Activated CD4-positive, alpha-beta T cell treated with anti-CD3 and anti-CD28 coated beads, Interleukin-2, amount 10 ng/mL, durations not matched to agents 7 days and 5 days (primary cell): ENCODE data around the gene EVC2. TPM values are rescaled to one million over a fixed set of nuclear protein-coding genes. Genes with fewer than 3 reads are reported as not detected.

ENCODE experiments used
- CTCF ChIA-PET: fragments of 350-600 bp; sonication (Branson Sonifier 250); formaldehyde crosslinking; loops from one replicate; lab custom pipeline; 2021; ENCODE audit warnings: antibody characterized with exemption; lab: Charles Lee
- POLR2A ChIA-PET: fragments of 350-600 bp; sonication (Branson Sonifier 250); formaldehyde crosslinking; loops from one replicate; lab custom pipeline; 2021; ENCODE audit warnings: antibody characterized with exemption; lab: Charles Lee
- DNase-seq: peaks from one replicate; pipeline ENCODE4 v3.0.0-alpha.2; 2020
- H3K27ac Mint-ChIP-seq: one replicate; pipeline ENCODE4 v1.8.0; 2021; ENCODE audit warnings: mild to moderate bottlenecking, moderate library complexity, mixed read lengths
- H3K27me3 Mint-ChIP-seq: one replicate; pipeline ENCODE4 v1.8.0; 2021; ENCODE audit warnings: mixed read lengths
- H3K36me3 Mint-ChIP-seq: one replicate; pipeline ENCODE4 v1.8.0; 2021; ENCODE audit warnings: low read depth, mixed read lengths
- H3K4me1 Mint-ChIP-seq: one replicate; pipeline ENCODE4 v1.8.0; 2021; ENCODE audit warnings: mixed read lengths
- H3K4me3 Mint-ChIP-seq: one replicate; pipeline ENCODE4 v1.8.0; 2021; ENCODE audit warnings: mild to moderate bottlenecking, moderate library complexity, mixed read lengths
- H3K9me3 Mint-ChIP-seq: one replicate; pipeline ENCODE4 v1.8.0; 2021; ENCODE audit warnings: mixed read lengths
- total RNA-seq, 2 experiments: library from RNA; stranded (reverse); gene quantifications; one replicate each; pipeline ENCODE4 v1.2.3, GENCODE V29; 2021

Gene EVC2
- total RNA-seq, 2 experiments from 2014 or later: 0.56 to 0.72 TPM

DNA sequence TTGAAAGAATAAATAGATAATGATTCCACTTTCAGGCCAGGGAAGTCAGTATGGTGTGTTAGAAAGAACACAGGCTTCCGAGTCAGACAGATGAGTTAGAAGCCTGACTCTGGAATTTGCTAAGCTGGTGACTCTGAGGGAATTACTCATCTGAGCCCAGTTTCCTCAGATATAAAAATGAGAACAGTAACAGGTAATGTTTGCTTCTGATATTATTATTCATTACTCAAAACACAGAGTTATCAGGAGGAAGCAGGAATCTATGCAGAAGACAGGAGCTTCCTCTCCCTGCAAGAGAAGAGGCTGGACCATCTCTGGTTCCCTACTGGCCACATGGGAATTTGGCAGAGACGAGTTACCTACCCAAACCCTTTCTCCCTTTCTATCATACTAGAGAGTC, 163.1 kb downstream of the EVC2 start:
- Mint-ChIP-seq H3K27ac (no peak overlapping the region), H3K36me3 (no peaks in the 10 kb centered on the region), H3K4me1 (no peaks in the 10 kb centered on the region), H3K9me3 (peaks cover 9% of the 10 kb centered on the region), H3K27me3 (no peaks in the 10 kb centered on the region), H3K4me3 (no peak overlapping the region)
- CTCF ChIA-PET: no interaction called here
- POLR2A ChIA-PET: no interaction called here
- no peak for DNase-seq

GRCh38 chr4:5544762-5545161, 163.6 kb downstream of the EVC2 start:
- H3K9me3 Mint-ChIP-seq: peaks cover 5% of the 10 kb centered on the region
- no peaks in the 10 kb centered on the region for H3K36me3 Mint-ChIP-seq
- no peaks in the 10 kb centered on the region for H3K27me3 Mint-ChIP-seq
- DNase-seq: no peak
- no peak overlapping the region for H3K27ac Mint-ChIP-seq
- ChIA-PET POLR2A (no interaction called here), CTCF (no interaction called here)
- no peak overlapping the region for H3K4me3 Mint-ChIP-seq
- H3K4me1 Mint-ChIP-seq: no peaks in the 10 kb centered on the region

DNA sequence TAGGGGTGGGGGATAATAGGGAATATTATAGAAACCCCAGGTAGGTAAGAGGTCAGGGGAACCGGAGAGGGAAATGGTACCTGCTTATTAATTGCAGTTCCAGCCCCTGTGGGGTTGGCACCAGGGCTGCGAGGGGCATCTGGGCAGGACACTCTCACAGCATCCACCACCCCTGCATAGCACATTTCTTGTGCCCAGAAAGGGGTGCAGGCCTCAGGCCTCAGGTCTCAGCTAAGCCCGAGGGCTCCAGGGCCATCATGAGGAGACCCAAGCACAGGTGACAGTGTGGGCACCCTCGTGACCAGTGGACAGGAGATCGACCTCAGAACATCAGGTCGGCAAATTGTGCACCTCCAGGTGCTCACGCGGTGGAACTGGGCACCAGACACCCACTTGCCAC, 164.7 kb downstream of the EVC2 start:
- POLR2A ChIA-PET: no interaction called here
- DNase-seq: no peak
- H3K27me3 Mint-ChIP-seq: no peaks in the 10 kb centered on the region
- no peaks in the 10 kb centered on the region for H3K4me1 Mint-ChIP-seq
- no peaks in the 10 kb centered on the region for H3K36me3 Mint-ChIP-seq
- no peak overlapping the region for H3K27ac Mint-ChIP-seq
- H3K4me3 Mint-ChIP-seq: no peak overlapping the region
- H3K9me3 Mint-ChIP-seq: peaks cover 3% of the 10 kb centered on the region
- CTCF ChIA-PET: no interaction called here

DNA sequence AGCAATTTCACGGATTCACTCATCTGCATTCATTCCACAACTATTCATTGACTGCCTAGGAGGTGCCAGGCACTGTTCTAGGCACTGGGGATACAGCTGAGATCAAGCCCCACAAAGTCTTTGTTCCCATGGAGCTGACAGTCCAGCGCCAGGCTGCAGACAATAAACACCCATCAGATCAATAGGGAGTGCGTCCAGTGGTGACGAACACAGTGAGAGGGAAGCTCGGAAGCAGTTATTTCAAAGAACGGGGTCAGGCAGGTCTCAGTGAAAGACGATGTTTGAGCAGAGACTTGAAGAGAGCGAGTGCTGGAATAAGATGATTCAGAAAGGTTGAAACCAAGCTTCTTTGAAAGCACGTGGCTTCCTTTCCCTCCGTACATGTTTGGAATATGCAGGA, 167.2 kb downstream of the EVC2 start:
- no peak for DNase-seq
- Mint-ChIP-seq H3K9me3 (peaks cover 3% of the 10 kb centered on the region), H3K36me3 (no peaks in the 10 kb centered on the region), H3K4me3 (no peak overlapping the region), H3K4me1 (no peaks in the 10 kb centered on the region), H3K27ac (no peak overlapping the region), H3K27me3 (no peaks in the 10 kb centered on the region)
- CTCF ChIA-PET: no interaction called here
- POLR2A ChIA-PET: no interaction called here

DNA sequence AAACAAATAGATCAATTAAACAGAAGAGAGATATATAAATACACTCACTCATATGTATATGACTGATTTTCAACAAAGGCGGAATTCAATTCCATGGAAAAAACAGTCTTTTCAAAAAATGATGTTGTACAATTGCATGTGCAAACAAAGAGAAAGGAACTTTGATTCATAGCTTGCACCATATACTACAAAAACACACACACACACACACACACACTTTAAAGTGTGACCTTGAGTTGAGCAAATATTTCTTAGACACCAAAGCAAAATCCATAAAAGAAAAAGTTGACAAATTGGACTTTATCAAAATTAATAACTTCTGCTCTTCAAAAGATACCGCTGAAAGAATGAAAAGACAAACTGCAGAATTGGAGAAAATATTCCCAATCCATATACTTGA, 168.8 kb downstream of the EVC2 start:
- Mint-ChIP-seq H3K36me3 (no peaks in the 10 kb centered on the region), H3K9me3 (peaks cover 7% of the 10 kb centered on the region), H3K4me3 (no peak overlapping the region), H3K27ac (no peak overlapping the region), H3K4me1 (no peaks in the 10 kb centered on the region), H3K27me3 (no peaks in the 10 kb centered on the region)
- ChIA-PET POLR2A (no interaction called here), CTCF (no interaction called here)
- DNase-seq: no peak

- Mint-ChIP-seq H3K9me3 (peaks cover 8% of the 10 kb centered on the region), H3K4me3 (no peak overlapping the region), H3K36me3 (no peaks in the 10 kb centered on the region), H3K4me1 (no peaks in the 10 kb centered on the region), H3K27me3 (no peaks in the 10 kb centered on the region), H3K27ac (no peak overlapping the region)
- ChIA-PET CTCF (no interaction called here), POLR2A (no interaction called here)
- no peak for DNase-seq
Measured at GRCh38 chr4:5532100-5532499, 176.3 kb downstream of the EVC2 start.

GRCh38 chr4:5528031-5528436, 180.3 kb downstream of the EVC2 start:
- Mint-ChIP-seq H3K4me1 (no peaks in the 10 kb centered on the region), H3K36me3 (no peaks in the 10 kb centered on the region), H3K9me3 (peaks cover 4% of the 10 kb centered on the region), H3K27me3 (no peaks in the 10 kb centered on the region), H3K27ac (no peak overlapping the region), H3K4me3 (no peak overlapping the region)
- ChIA-PET CTCF (no interaction called here), POLR2A (no interaction called here)
- DNase-seq: no peak

DNA sequence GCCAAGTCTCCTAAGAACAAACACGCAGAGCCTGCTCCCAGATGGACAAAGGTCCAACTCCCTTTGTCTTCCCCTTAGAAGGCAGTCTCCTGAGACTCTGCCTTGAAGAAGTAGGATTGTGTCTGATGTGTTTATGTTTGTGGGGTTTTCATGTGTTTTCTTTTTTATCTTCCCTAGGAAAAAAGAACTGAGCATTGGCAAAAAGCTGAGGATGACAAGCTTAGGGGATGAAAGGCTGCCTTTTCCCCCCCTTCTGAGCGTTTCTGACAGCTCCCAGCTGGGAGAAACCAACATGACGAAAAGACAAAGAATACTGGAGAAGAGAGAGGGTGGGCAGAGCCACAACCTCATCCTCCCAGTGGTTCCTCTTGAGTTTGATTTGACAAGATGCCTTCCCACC, 181.1 kb downstream of the EVC2 start:
- Mint-ChIP-seq H3K27ac (no peak overlapping the region), H3K4me1 (no peaks in the 10 kb centered on the region), H3K4me3 (no peak overlapping the region), H3K27me3 (no peaks in the 10 kb centered on the region), H3K36me3 (no peaks in the 10 kb centered on the region), H3K9me3 (peaks cover 4% of the 10 kb centered on the region)
- ChIA-PET POLR2A (no interaction called here), CTCF (no interaction called here)
- DNase-seq: no peak

DNA sequence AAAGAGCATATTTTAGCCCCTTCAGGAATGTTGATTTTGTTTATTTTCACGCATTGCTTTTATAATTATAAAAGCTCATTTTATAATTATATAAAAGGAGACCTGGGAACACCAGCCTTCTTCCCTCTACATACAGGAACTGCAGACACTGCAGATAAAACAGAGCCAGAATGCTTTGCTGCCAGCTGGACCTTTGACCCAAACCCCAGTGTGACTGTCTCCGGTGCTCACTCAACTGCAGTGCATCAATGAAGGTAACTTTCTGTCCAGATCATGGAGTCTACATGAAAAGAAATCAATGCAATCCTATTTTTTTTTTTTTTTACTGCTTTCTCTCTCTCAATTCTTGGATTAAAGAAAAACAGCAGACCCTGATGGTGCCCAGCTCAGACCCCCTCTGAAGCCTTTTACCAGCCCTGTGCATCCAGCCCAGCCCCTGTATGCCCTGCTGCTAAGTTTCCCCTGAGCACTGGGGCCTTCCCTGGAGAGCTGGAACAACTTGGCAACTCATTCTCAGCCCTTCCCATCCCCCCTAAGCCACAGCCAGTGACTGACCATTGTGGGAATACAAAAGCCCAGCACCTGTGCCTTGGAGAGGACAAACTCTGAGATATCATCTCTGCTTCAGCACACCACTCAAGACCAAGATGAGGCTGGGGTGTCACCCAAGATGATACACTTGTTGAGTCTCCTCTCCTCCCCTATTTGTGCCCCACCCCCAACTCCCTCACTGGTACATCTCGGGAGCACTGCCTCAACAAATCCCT, 182.1 kb downstream of the EVC2 start:
- no peak for DNase-seq
- Mint-ChIP-seq H3K27me3 (no peaks in the 10 kb centered on the region), H3K9me3 (peaks cover 2% of the 10 kb centered on the region), H3K4me1 (no peaks in the 10 kb centered on the region), H3K4me3 (no peak overlapping the region), H3K36me3 (no peaks in the 10 kb centered on the region), H3K27ac (no peak overlapping the region)
- ChIA-PET POLR2A (no interaction called here), CTCF (no interaction called here)

DNA sequence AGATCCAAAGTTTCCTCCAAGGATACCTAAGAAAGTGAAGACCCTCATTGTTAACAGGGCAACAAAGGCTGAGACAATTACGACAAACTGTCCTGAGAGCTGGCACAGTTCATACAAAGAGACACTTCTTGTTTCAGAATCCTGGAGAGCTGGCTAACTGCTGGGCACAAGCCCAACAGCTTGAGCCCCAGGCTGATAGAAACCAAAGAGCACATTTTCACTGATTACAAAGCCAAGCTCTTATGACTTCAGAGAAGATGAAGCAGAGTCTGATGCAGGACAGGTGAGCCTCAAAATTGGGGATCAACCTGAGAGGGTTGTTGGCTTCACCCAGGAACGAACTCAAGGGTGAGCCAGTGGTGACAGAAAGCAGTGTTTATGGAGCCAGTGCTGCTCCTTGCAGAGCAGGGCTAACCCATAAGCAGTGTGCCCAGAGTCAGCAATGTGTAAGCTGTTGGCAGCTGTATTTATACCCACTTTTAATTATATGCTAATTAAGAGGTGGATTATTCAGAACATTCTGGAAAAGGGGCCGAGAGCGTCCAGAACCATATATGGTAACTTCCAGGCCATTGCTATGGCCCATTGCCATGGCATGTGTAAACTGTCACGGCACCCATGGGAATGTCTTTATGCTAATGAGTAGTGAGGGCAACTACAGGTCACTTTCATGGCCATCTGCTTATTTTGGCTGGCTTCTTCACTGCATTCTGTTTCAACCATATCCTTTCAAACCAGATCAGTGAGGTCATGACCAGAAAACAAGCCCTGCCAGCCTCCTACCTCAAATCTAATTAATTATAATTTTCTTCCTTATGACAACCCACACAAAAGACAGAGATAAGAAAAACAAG, 183.7 kb downstream of the EVC2 start:
- Mint-ChIP-seq H3K27me3 (no peaks in the 10 kb centered on the region), H3K27ac (no peak overlapping the region), H3K4me1 (no peaks in the 10 kb centered on the region), H3K4me3 (no peak overlapping the region), H3K36me3 (no peaks in the 10 kb centered on the region), H3K9me3 (peaks cover 2% of the 10 kb centered on the region)
- DNase-seq: no peak
- CTCF ChIA-PET: no interaction called here
- POLR2A ChIA-PET: no interaction called here

- Mint-ChIP-seq H3K4me1 (no peaks in the 10 kb centered on the region), H3K9me3 (no peaks in the 10 kb centered on the region), H3K4me3 (no peak overlapping the region), H3K27me3 (no peaks in the 10 kb centered on the region), H3K27ac (no peak overlapping the region), H3K36me3 (no peaks in the 10 kb centered on the region)
- DNase-seq: no peak
- CTCF ChIA-PET: no interaction called here
- POLR2A ChIA-PET: no interaction called here
Measured at GRCh38 chr4:5517372-5517771, 191.0 kb downstream of the EVC2 start.

GRCh38 chr4:5515646-5516045, 192.7 kb downstream of the EVC2 start:
- Mint-ChIP-seq H3K4me3 (no peak overlapping the region), H3K9me3 (no peaks in the 10 kb centered on the region), H3K36me3 (no peaks in the 10 kb centered on the region), H3K4me1 (no peaks in the 10 kb centered on the region), H3K27me3 (no peaks in the 10 kb centered on the region), H3K27ac (no peak overlapping the region)
- DNase-seq: no peak
- POLR2A ChIA-PET: no interaction called here
- CTCF ChIA-PET: no interaction called here
